ENCODE data around the gene C1orf232. TPM values are rescaled to one million over a fixed set of nuclear protein-coding genes. Genes with fewer than 3 reads are reported as not detected.

Gene C1orf232
- total and polyA plus RNA-seq, 2 of the 4 experiments (the other 2 are of a cell fraction): not detected

DNA sequence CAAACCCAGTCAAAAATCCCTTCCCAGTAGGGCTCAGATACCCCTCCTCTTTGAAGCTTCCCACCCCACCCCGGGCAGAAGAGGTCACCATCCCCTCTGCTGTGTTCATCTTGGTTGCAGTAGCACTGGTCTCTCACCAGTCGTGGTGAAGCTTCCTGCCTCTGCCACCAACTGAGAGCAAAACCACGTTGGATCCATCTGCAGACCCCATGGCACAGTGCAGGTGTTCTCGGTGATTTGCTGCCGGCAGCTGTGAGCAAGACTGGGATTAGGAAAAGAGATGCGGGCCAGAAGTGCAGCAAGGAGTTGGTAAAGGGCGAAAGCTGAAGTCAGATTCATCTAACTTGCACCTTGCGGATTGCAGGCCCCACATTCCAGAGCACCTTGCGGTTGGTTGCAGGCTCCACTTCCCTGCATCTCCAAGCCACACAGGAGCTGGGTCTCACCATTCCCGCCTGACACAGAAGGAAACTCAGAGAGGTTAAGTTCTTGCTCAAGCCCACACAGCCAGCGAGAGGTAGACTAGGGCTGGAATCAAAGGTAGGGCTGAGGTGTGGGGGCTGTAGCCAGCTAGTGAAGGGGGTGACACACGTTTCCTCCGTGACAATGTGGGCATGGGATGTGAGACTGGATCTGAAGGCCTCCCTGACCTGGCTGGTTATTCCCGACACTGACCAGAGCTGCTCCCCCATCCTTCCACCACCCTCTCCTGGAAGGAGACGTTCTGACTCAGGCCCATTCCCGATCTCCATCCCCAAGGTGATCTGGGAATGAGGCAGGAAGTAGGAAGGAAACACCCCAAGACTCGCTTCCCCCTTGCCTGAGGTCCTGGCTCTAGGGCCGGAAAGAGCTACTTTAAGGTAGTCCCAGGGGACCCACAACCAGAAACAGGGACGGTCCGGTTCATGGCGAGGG lies 13.1 kb downstream of the C1orf232 start:
- Histone ChIP-seq H3K9ac (ENCODE audit: low read depth, low read length) (no peak overlapping the region), H2BK20ac (ENCODE audit: low read depth, low read length) (no peak overlapping the region), H3K9me1 (ENCODE audit: insufficient read depth, low read length) (no peaks in the 10 kb centered on the region), H3K14ac (replicated peaks; ENCODE audit: low read depth, low read length) (no peak overlapping the region), H2BK5ac (ENCODE audit: low read depth, low read length, poor library complexity, severe bottlenecking) (no peak overlapping the region), H3K4me3 (ENCODE audit: insufficient read depth, low read depth, low read length) (no peak overlapping the region), H2AK9ac (replicated peaks; ENCODE audit: low read depth, low read length, poor library complexity) (no peak overlapping the region), H3K4ac (ENCODE audit: low read depth, low read length) (no peak overlapping the region), H3K36me3 (ENCODE audit: control insufficient read depth, insufficient read depth, low read length) (no peaks in the 10 kb centered on the region), H2AK5ac (ENCODE audit: low read depth, low read length) (no peak overlapping the region), H2AFZ (replicated peaks; ENCODE audit: low read length, poor library complexity) (no peak overlapping the region), H3K4me2 (ENCODE audit: low read depth, low read length) (no peak overlapping the region), H4K5ac (ENCODE audit: low read depth, low read length) (no peak overlapping the region), H2BK15ac (ENCODE audit: low read depth, low read length) (no peak overlapping the region), H4K20me1 (ENCODE audit: insufficient read depth, low read length) (no peaks in the 10 kb centered on the region), H2BK120ac (ENCODE audit: low read depth, low read length) (no peak overlapping the region), H3K56ac (ENCODE audit: extremely low read depth, insufficient read depth, low read length) (no peak overlapping the region), H3K4me1 (ENCODE audit: control insufficient read depth, insufficient read depth, low read length) (no peaks in the 10 kb centered on the region), H3K9me3 (ENCODE audit: control insufficient read depth, insufficient read depth, low read length) (no peaks in the 10 kb centered on the region), H3K27ac (ENCODE audit: insufficient read depth, low read length) (no peak overlapping the region), H3K23ac (ENCODE audit: low read depth, low read length) (no peak overlapping the region), H3K18ac (ENCODE audit: low read depth, low read length) (no peak overlapping the region), H3K27me3 (ENCODE audit: control insufficient read depth, insufficient read depth, low read length) (peaks cover 52% of the 10 kb centered on the region), H4K91ac (ENCODE audit: insufficient read depth, low read depth, low read length) (no peak overlapping the region), H4K8ac (ENCODE audit: low read depth in 2 of 2, low read length in 2 of 2) (no peak overlapping the region), H3K79me1 (ENCODE audit: low read depth in 1 of 2, low read length in 2 of 2) (no peaks in the 10 kb centered on the region)
- TF ChIP-seq MAZ (IDR thresholded peaks at IDR 0.05; ENCODE audit: borderline replicate concordance, low read depth, low read length) (no peak), CHD1 (IDR thresholded peaks at IDR 0.05; ENCODE audit: low read depth, low read length) (no peak)
- TF ChIP-seq, protein P1, sequence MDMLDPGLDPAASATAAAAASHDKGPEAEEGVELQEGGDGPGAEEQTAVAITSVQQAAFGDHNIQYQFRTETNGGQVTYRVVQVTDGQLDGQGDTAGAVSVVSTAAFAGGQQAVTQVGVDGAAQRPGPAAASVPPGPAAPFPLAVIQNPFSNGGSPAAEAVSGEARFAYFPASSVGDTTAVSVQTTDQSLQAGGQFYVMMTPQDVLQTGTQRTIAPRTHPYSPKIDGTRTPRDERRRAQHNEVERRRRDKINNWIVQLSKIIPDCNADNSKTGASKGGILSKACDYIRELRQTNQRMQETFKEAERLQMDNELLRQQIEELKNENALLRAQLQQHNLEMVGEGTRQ (IDR thresholded peaks at IDR 0.05; ENCODE audit: low read depth, low read length): no peak
- WGBS, 2 experiments (ENCODE audit: extremely low coverage in 2 of 2, insufficient read length in 1 of 2): 48% methylated on average over 11 of the region's 21 CpGs; no CpG with 5 or more reads in 1 of the 2 experiments
- DNase-seq: no peak
- in situ Hi-C loops (cut with MboI; ENCODE audit: low sequenced_read_pairs) (no loop called here), intact Hi-C loops (cut with micrococcal nuclease) (no loop called here), dilution Hi-C loops (cut with HindIII; ENCODE audit: low sequenced_read_pairs, unreplicated experiment) (no loop called here)
- no TSS peak for BruUV-seq (replicated peaks)
- no peak for ATAC-seq (ENCODE audit: low read depth)
- CTCF ChIA-PET: interaction anchor here (1.9 kb wide), 1 partner anchor 14 kb away, joined by 6 read pairs; the partner anchor contains the start of gene ZNF593
- POLR2A ChIA-PET (ENCODE audit: unreplicated experiment): no interaction called here

All from IMR-90 (cell line).